WERI-Rb-1 (cell line): Measurements from ENCODE around the gene TVP23C.

ENCODE experiments used
- DNase-seq: peaks from one replicate; pipeline ENCODE4 v3.0.0-alpha.2; 2020
- H3K27ac ChIP-seq: fragments of 250-450 bp; sonication (Bioruptor Pico); 2 replicates; pipeline ENCODE4 v1.5.1; 2020; ENCODE audit warnings: mild to moderate bottlenecking, moderate library complexity
- H3K27me3 ChIP-seq: fragments of 250-450 bp; sonication (Bioruptor Pico); 2 replicates; pipeline ENCODE4 v1.5.1; 2021; ENCODE audit warnings: mild to moderate bottlenecking, low read depth, moderate library complexity; ENCODE audit not compliant: insufficient read depth, severe bottlenecking
- H3K36me3 ChIP-seq: fragments of 250-450 bp; sonication (Bioruptor Pico); 2 replicates; pipeline ENCODE4 v1.5.1; 2020; ENCODE audit warnings: mild to moderate bottlenecking, moderate library complexity
- H3K4me3 ChIP-seq: 2 replicates; pipeline ENCODE4 v1.5.1; 2011; ENCODE audit warnings: low read depth, mild to moderate bottlenecking, control low read depth, low read length
- H3K9me3 ChIP-seq: fragments of 250-450 bp; sonication (Bioruptor Pico); 2 replicates; pipeline ENCODE4 v1.5.1; 2021; ENCODE audit warnings: mild to moderate bottlenecking, moderate library complexity; ENCODE audit not compliant: severe bottlenecking
- TF ChIP-seq, protein P1 (sequence below): IDR thresholded peaks from 2 replicates; pipeline ENCODE4 v1.5.1; 2011; ENCODE audit warnings: low read depth, mild to moderate bottlenecking, control low read depth, inconsistent platforms, low read length

Gene TVP23C

DNA sequence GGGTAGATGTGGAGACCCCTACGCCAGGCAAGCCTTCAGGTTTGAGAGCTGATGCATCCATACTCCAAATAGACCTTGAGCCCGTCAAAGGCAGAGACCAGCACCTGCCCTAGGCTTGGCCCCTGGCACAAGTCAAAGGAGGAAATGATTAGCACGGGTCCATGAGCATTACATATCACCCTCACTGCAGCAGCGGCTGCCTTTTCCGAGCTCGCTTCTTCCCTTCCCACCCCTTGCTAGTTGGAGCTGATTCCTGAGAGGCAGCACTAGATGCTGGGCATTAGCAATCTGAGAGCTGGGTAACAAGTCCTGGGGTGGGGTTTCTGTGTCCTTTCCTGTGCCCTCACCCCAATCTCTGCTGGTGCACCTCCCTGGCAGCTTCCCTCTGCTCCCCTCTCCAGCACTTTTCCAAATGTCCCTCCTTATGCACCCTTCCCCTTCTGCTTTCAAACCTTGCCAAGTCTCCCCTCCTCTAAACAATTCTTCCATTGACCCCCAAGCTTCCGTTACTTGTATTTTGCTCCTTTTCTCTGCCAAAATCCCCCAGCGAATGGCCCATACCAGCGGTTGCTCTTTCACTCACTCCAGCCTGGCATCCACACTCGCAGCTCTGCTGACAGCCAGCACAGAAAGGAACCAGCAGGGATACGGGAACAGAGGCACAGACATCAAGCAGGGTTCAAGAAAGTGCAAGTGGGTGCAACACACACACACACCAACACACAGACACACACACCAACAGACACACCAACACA is 98.9 kb downstream of the TVP23C start:
- no peaks in the 10 kb centered on the region for H3K9me3 ChIP-seq
- TF ChIP-seq, protein P1, sequence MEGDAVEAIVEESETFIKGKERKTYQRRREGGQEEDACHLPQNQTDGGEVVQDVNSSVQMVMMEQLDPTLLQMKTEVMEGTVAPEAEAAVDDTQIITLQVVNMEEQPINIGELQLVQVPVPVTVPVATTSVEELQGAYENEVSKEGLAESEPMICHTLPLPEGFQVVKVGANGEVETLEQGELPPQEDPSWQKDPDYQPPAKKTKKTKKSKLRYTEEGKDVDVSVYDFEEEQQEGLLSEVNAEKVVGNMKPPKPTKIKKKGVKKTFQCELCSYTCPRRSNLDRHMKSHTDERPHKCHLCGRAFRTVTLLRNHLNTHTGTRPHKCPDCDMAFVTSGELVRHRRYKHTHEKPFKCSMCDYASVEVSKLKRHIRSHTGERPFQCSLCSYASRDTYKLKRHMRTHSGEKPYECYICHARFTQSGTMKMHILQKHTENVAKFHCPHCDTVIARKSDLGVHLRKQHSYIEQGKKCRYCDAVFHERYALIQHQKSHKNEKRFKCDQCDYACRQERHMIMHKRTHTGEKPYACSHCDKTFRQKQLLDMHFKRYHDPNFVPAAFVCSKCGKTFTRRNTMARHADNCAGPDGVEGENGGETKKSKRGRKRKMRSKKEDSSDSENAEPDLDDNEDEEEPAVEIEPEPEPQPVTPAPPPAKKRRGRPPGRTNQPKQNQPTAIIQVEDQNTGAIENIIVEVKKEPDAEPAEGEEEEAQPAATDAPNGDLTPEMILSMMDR: no peak
- H3K27me3 ChIP-seq: no peaks in the 10 kb centered on the region
- H3K4me3 ChIP-seq: no peak overlapping the region
- H3K27ac ChIP-seq: no peak overlapping the region
- H3K36me3 ChIP-seq: no peaks in the 10 kb centered on the region
- no peak for DNase-seq

DNA sequence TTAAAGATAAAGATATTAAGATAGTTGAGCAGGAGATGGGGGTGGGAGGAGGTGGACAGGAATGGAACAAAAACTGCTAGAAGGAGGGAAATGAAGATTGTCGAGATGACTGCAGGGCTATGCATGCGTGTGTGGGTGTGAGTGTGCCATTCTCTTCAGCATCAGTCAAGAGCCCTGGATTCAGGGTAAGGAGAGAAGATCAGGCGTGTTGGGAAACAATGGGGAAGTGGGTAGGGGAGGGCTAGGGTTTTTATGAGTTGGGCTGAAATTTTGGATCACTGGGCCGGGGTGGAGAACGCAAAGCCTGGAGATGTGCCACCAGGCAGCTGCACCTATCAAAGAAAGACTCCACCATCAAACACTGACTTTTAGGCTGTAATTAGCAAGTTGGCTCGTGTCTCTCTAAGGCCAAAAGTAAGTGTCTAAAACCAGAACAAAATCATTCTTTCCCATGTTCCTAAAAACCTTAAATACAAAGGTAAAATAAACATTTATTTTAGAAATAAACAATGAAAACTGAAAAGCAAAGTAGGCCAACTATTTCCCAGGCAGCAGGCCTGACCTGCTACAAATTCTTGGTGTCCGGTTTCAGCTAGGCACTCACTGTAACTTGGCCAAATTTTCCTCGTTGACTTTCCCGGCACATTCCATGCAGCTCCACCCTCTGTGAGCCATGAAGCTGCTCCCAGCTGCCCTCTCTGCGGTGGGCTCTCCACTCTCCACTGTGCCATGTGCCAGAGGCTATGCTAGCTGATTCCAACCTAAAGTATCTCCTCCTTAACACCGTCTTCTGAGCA is 100.1 kb downstream of the TVP23C start:
- TF ChIP-seq, protein P1: no peak
- no peak overlapping the region for H3K27ac ChIP-seq
- no peak overlapping the region for H3K4me3 ChIP-seq
- no peaks in the 10 kb centered on the region for H3K27me3 ChIP-seq
- H3K36me3 ChIP-seq: no peaks in the 10 kb centered on the region
- H3K9me3 ChIP-seq: no peaks in the 10 kb centered on the region
- DNase-seq: no peak

DNA sequence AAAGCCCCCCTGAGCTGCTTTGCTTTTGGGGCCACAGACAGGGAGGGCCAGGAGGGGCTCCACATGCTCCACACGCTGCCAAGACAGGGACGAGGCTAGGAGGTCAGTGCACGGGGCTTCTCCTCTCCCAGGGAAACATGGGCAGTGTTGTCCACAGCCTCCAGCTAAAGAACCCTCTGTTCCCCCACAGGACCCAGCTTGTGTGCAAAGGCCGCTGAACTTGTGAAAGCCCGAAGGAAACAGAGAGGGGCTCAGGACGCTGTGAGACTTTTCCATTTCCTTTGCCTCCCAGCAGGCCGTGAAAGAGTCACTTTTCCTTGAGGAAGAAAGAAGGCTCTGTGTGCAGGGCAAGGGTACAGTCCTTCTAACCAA is 105.6 kb downstream of the TVP23C start:
- no peak overlapping the region for H3K27ac ChIP-seq
- H3K9me3 ChIP-seq: no peaks in the 10 kb centered on the region
- TF ChIP-seq, protein P1: no peak
- H3K27me3 ChIP-seq: no peaks in the 10 kb centered on the region
- no peak overlapping the region for H3K4me3 ChIP-seq
- DNase-seq: no peak
- H3K36me3 ChIP-seq: no peaks in the 10 kb centered on the region

DNA sequence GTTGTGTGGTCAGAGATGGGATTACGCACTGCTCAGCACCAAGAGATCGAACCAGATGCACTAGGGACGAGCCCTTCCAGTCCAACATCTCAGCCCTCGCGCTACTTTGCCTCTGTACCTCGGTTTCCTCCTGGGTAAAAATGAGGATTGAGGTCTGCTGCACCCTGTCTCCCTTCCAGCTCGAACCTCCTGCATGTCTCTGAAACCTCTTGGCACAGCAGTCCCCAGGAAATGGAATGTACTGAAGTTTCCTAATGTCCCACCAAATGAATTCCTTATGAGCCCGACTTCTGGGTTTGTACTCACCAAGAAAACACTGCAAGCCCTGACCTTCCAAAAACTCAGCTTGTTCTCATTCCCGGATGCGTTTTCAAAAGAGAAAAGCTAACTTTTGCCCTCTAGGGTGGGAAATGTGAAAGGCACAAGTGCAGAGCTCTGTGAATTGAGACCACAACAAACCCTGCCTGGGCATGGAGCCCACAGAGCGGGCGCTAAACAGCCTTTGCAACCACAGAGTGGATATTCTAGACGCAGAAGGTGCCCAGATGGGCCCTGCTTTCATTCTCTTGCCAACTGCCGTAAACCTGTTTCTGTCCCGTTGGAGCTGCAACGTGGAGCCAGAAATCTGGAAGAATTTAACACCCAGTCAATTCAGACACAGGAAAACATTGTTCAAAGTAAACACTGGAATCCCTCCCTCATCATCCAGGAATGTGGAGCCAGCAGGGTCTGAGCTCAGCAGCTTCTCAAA is 106.1 kb downstream of the TVP23C start:
- Histone ChIP-seq H3K36me3 (no peaks in the 10 kb centered on the region), H3K27ac (no peak overlapping the region), H3K4me3 (no peak overlapping the region), H3K27me3 (no peaks in the 10 kb centered on the region), H3K9me3 (no peaks in the 10 kb centered on the region)
- no peak for DNase-seq
- TF ChIP-seq, protein P1: no peak

DNA sequence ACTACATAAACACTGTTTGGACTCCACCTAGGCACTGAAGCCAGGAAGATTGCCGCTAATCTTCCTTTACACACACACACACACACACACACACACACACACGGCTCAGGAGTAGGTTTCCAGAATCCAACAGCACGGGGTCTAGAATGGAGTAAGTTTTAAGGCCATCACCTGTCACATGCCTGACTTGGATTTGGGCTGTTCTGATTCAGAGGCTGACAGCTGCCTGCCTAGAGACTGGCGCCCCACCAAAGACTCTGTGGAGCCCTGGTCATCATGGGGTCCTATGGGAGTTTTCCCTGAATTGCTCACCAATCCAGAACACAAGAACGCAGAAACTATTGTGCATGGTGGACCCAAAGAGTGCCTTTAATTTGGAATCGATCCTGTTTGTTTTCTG is 106.8 kb downstream of the TVP23C start:
- H3K4me3 ChIP-seq: no peak overlapping the region
- no peaks in the 10 kb centered on the region for H3K9me3 ChIP-seq
- H3K27ac ChIP-seq: no peak overlapping the region
- H3K27me3 ChIP-seq: no peaks in the 10 kb centered on the region
- DNase-seq: no peak
- TF ChIP-seq, protein P1: no peak
- no peaks in the 10 kb centered on the region for H3K36me3 ChIP-seq
